H9 (cell line): Measurements from ENCODE around the gene CMTM8. TPM values are rescaled to one million over a fixed set of nuclear protein-coding genes. Genes with fewer than 3 reads are reported as not detected.

Experiments
- DNase-seq: peaks from one replicate; pipeline ENCODE4 v3.0.0-alpha.2; 2017
- H2AFZ ChIP-seq: one replicate; pipeline ENCODE4 v1.6.1; 2013; ENCODE audit warnings: mild to moderate bottlenecking, low read length, control low read depth, moderate library complexity
- H2AK5ac ChIP-seq: 2 replicates; pipeline ENCODE4 v1.6.1; 2013; ENCODE audit warnings: low read length, control low read depth, mixed read lengths; ENCODE audit not compliant: insufficient read length
- H2BK120ac ChIP-seq: one replicate; pipeline ENCODE4 v1.6.1; 2013; ENCODE audit warnings: low read depth, mild to moderate bottlenecking, low read length, control low read depth, inconsistent platforms; ENCODE audit not compliant: poor library complexity, severe bottlenecking
- H2BK12ac ChIP-seq: 2 replicates; pipeline ENCODE4 v1.6.1; 2013; ENCODE audit warnings: low read length, control low read depth, mixed read lengths, low read depth; ENCODE audit not compliant: insufficient read length
- H2BK15ac ChIP-seq: 2 replicates; pipeline ENCODE4 v1.6.1; 2013; ENCODE audit warnings: low read depth, low read length, control low read depth
- H2BK20ac ChIP-seq: one replicate; pipeline ENCODE4 v1.6.1; 2013; ENCODE audit warnings: low read depth, mild to moderate bottlenecking, low read length, control low read depth, inconsistent platforms; ENCODE audit not compliant: poor library complexity, severe bottlenecking
- H2BK5ac ChIP-seq: 2 replicates; pipeline ENCODE4 v1.6.1; 2013; ENCODE audit warnings: low read length, control low read depth, mixed read lengths; ENCODE audit not compliant: insufficient read length
- H3K14ac ChIP-seq: 2 replicates; pipeline ENCODE4 v1.6.1; 2013; ENCODE audit warnings: low read length, control low read depth; ENCODE audit not compliant: insufficient read depth
- H3K18ac ChIP-seq: 2 replicates; pipeline ENCODE4 v1.6.1; 2013; ENCODE audit warnings: low read depth, mild to moderate bottlenecking, mixed read lengths, low read length, control low read depth; ENCODE audit not compliant: insufficient read length
- H3K23ac ChIP-seq: 2 replicates; pipeline ENCODE4 v1.6.1; 2013; ENCODE audit warnings: low read length, control low read depth, mixed read lengths, low read depth; ENCODE audit not compliant: insufficient read length
- H3K23me2 ChIP-seq: 2 replicates; pipeline ENCODE4 v1.6.1; 2013; ENCODE audit warnings: low read depth, mild to moderate bottlenecking, mixed read lengths, low read length, control low read depth; ENCODE audit not compliant: insufficient read length, poor library complexity, severe bottlenecking
- H3K27ac ChIP-seq: 2 replicates; pipeline ENCODE4 v1.5.1; 2013; ENCODE audit warnings: low read length, control low read depth, mixed read lengths, low read depth; ENCODE audit not compliant: insufficient read length
- H3K27me3 ChIP-seq: 2 replicates; pipeline ENCODE4 v1.6.1; 2013; ENCODE audit warnings: low read length, control low read depth, inconsistent platforms; ENCODE audit not compliant: insufficient read depth
- H3K4ac ChIP-seq: 2 replicates; pipeline ENCODE4 v1.6.1; 2013; ENCODE audit warnings: low read depth, mild to moderate bottlenecking, control low read depth, inconsistent platforms, low read length, moderate library complexity
- H3K4me1 ChIP-seq: 2 replicates; pipeline ENCODE4 v1.6.1; 2013; ENCODE audit warnings: low read length, control low read depth, inconsistent platforms; ENCODE audit not compliant: insufficient read depth
- H3K4me2 ChIP-seq: 2 replicates; pipeline ENCODE4 v1.6.1; 2013; ENCODE audit warnings: low read length, control low read depth, mixed read lengths; ENCODE audit not compliant: insufficient read length, insufficient read depth
- H3K56ac ChIP-seq: 2 replicates; pipeline ENCODE4 v1.6.1; 2013; ENCODE audit warnings: low read depth, mild to moderate bottlenecking, mixed read lengths, low read length, control low read depth; ENCODE audit not compliant: insufficient read length
- H3K79me1 ChIP-seq: 2 replicates; pipeline ENCODE4 v1.6.1; 2013; ENCODE audit warnings: low read depth, mild to moderate bottlenecking, moderate library complexity, low read length, control low read depth, inconsistent platforms; ENCODE audit not compliant: insufficient read depth, poor library complexity, severe bottlenecking
- H3K79me2 ChIP-seq: 2 replicates; pipeline ENCODE4 v1.6.1; 2013; ENCODE audit warnings: low read length, control low read depth, inconsistent platforms; ENCODE audit not compliant: insufficient read depth
- H3K9ac ChIP-seq: 2 replicates; pipeline ENCODE4 v1.6.1; 2013; ENCODE audit warnings: low read length, control low read depth, mixed read lengths; ENCODE audit not compliant: insufficient read length; ENCODE audit errors: extremely low read depth
- H3K9me3 ChIP-seq: one replicate; pipeline ENCODE4 v1.6.1; 2013; ENCODE audit warnings: low read depth, low read length, inconsistent platforms; ENCODE audit not compliant: control insufficient read depth
- H3T11ph ChIP-seq: one replicate; pipeline ENCODE4 v1.6.1; 2013; ENCODE audit warnings: mild to moderate bottlenecking, low read length, control low read depth, inconsistent platforms
- H4K20me1 ChIP-seq: one replicate; pipeline ENCODE4 v1.6.1; 2013; ENCODE audit not compliant: control insufficient read depth, insufficient read length, insufficient read depth
- H4K5ac ChIP-seq: 2 replicates; pipeline ENCODE4 v1.6.1; 2013; ENCODE audit warnings: low read depth, mild to moderate bottlenecking, mixed read lengths, low read length, control low read depth; ENCODE audit not compliant: insufficient read length
- H4K8ac ChIP-seq: replicated peaks from 2 replicates; pipeline ENCODE4 v1.6.1; 2013; ENCODE audit warnings: low read length, control low read depth, mixed read lengths, low read depth; ENCODE audit not compliant: insufficient read length
- H4K91ac ChIP-seq: 2 replicates; pipeline ENCODE4 v1.6.1; 2013; ENCODE audit warnings: low read depth, mild to moderate bottlenecking, moderate library complexity, mixed read lengths, low read length, control low read depth; ENCODE audit not compliant: insufficient read length
- H3K27ac Mint-ChIP-seq, 3 experiments: 2 replicates in 2 of 3; 3 replicates in 1 of 3; pipeline ENCODE4 v1.8.0; 2020 to 2021; ENCODE audit warnings: mixed read lengths in 3 of 3, mild to moderate bottlenecking in 1 of 3, moderate library complexity in 1 of 3
- H3K27me3 Mint-ChIP-seq: 2 replicates; pipeline ENCODE4 v1.8.0; 2021; ENCODE audit warnings: low read depth, mild to moderate bottlenecking, moderate library complexity, mixed read lengths
- H3K36me3 Mint-ChIP-seq, 3 experiments: 2 replicates in 2 of 3; 3 replicates in 1 of 3; pipeline ENCODE4 v1.8.0; 2020 to 2021; ENCODE audit warnings: low read depth in 3 of 3, mixed read lengths in 3 of 3; ENCODE audit not compliant: insufficient read depth in 1 of 3
- H3K4me1 Mint-ChIP-seq, 2 experiments: 2 replicates each; pipeline ENCODE4 v1.8.0; 2020; ENCODE audit warnings: mixed read lengths in 2 of 2
- H3K4me3 Mint-ChIP-seq, 2 experiments: 2 replicates in 1 of 2; 3 replicates in 1 of 2; pipeline ENCODE4 v1.8.0; 2020 to 2021; ENCODE audit warnings: mild to moderate bottlenecking in 2 of 2, mixed read lengths in 2 of 2, moderate library complexity in 1 of 2
- H3K9me3 Mint-ChIP-seq, 2 experiments: 2 replicates in 1 of 2; 3 replicates in 1 of 2; pipeline ENCODE4 v1.8.0; 2020; ENCODE audit warnings: mild to moderate bottlenecking in 2 of 2, mixed read lengths in 2 of 2, moderate library complexity in 1 of 2
- CTCF ChIP-seq: fragments of 200-600 bp; sonication (generic); conservative IDR thresholded peaks from 3 replicates; pipeline ENCODE4 v1.8.0; 2021; ENCODE audit warnings: antibody characterized with exemption, mild to moderate bottlenecking
- WGBS: extraction: QIAGEN DNeasy Blood & Tissue Kit; methylation state at CpG from one replicate; pipeline ENCODE4 v1.1.7; 2013; ENCODE audit warnings: missing lambda C conversion rate, low lambda C conversion rate, mixed read lengths; ENCODE audit not compliant: insufficient read length; ENCODE audit errors: extremely low coverage; 5-methylcytosine and 5-hydroxymethylcytosine counted together
- total RNA-seq: library from RNA; stranded (reverse); gene quantifications from 2 replicates; pipeline ENCODE4 v1.2.1, GENCODE V29; 2021

CMTM8 gene
- total RNA-seq, 1 experiment from 2014 or later = 4.0 TPM

GRCh38 chr3:32410367-32411246 lies 172.1 kb downstream of the CMTM8 start:
- H2BK120ac ChIP-seq = no peak overlapping the region
- H3K14ac ChIP-seq = no peak overlapping the region
- no peak overlapping the region; a peak in 1 of 5 replicates for H3K4me3 Mint-ChIP-seq
- peaks cover 0 to 3% (median 0%) of the 10 kb centered on the region in 3 experiments; a peak in 1 of 7 replicates for H3K36me3 Mint-ChIP-seq
- H3K4ac ChIP-seq = no peak overlapping the region
- no peak overlapping the region for H2BK20ac ChIP-seq
- no peaks in the 10 kb centered on the region for H3K79me1 ChIP-seq
- peaks cover 70 to 72% of the 10 kb centered on the region in 2 experiments for H3K4me1 Mint-ChIP-seq
- H3K9ac ChIP-seq = no peak overlapping the region
- no peak overlapping the region for H2BK15ac ChIP-seq
- no peak overlapping the region for H2AFZ ChIP-seq
- no peak overlapping the region for H3K4me2 ChIP-seq
- no peak overlapping the region for H3K18ac ChIP-seq
- DNase-seq = no peak
- H4K8ac ChIP-seq = no peak overlapping the region
- H3K27ac ChIP-seq = no peak overlapping the region
- no peak overlapping the region for H4K91ac ChIP-seq
- no peak overlapping the region for H2BK5ac ChIP-seq
- peaks cover 2% of the 10 kb centered on the region; the same call in 1 of the 2 replicates for H3K79me2 ChIP-seq
- no CpG with 5 or more reads among the region's 10 CpGs for WGBS
- H2AK5ac ChIP-seq = no peak overlapping the region
- H4K5ac ChIP-seq = no peak overlapping the region
- no peak overlapping the region for H3T11ph ChIP-seq
- H3K27me3 ChIP-seq = no peaks in the 10 kb centered on the region
- H3K23ac ChIP-seq = no peak overlapping the region
- TF ChIP-seq CTCF = no peak
- H3K56ac ChIP-seq = no peak overlapping the region
- no peaks in the 10 kb centered on the region for H3K23me2 ChIP-seq
- no peaks in the 10 kb centered on the region for H3K9me3 Mint-ChIP-seq
- H3K9me3 ChIP-seq = no peaks in the 10 kb centered on the region
- H3K27me3 Mint-ChIP-seq = no peaks in the 10 kb centered on the region
- peak overlapping the region; percentile 25 to 76 (median 62); a peak in 3 of 7 replicates for H3K27ac Mint-ChIP-seq
- H3K4me1 ChIP-seq = peaks cover 11% of the 10 kb centered on the region; the same call in 1 of the 2 replicates
- no peaks in the 10 kb centered on the region for H4K20me1 ChIP-seq
- no peak overlapping the region for H2BK12ac ChIP-seq
